ENCODE data around the gene RCBTB2.

Gene RCBTB2

GRCh38 chr13:48491423-48492095, 41.3 kb downstream of the RCBTB2 start:
- no peak for DNase-seq (ENCODE audit: low read depth)
- no peak overlapping the region for H3K4me3 ChIP-seq (ENCODE audit: low read length)
- no peak for TF ChIP-seq CTCF (IDR thresholded peaks at IDR 0.05; ENCODE audit: insufficient read depth, low read depth, low read length, missing control alignments)

- DNase-seq (ENCODE audit: low read depth), result no peak
- H3K4me3 ChIP-seq (ENCODE audit: low read length), result no peak overlapping the region
- TF ChIP-seq CTCF (IDR thresholded peaks at IDR 0.05; ENCODE audit: insufficient read depth, low read depth, low read length, missing control alignments), result no peak
Observed at GRCh38 chr13:48490241-48490640, 42.6 kb downstream of the RCBTB2 start.

GRCh38 chr13:48489666-48490065, 43.2 kb downstream of the RCBTB2 start:
- no peak overlapping the region for H3K4me3 ChIP-seq (ENCODE audit: low read length)
- no peak for TF ChIP-seq CTCF (IDR thresholded peaks at IDR 0.05; ENCODE audit: insufficient read depth, low read depth, low read length, missing control alignments)
- no peak for DNase-seq (ENCODE audit: low read depth)

GRCh38 chr13:48488995-48489394, 43.9 kb downstream of the RCBTB2 start:
- TF ChIP-seq CTCF (IDR thresholded peaks at IDR 0.05; ENCODE audit: insufficient read depth, low read depth, low read length, missing control alignments), result no peak
- no peak for DNase-seq (ENCODE audit: low read depth)
- H3K4me3 ChIP-seq (ENCODE audit: low read length), result no peak overlapping the region

- no peak for TF ChIP-seq CTCF (IDR thresholded peaks at IDR 0.05; ENCODE audit: insufficient read depth, low read depth, low read length, missing control alignments)
- DNase-seq (ENCODE audit: low read depth), result no peak
- no peak overlapping the region for H3K4me3 ChIP-seq (ENCODE audit: low read length)
Observed at GRCh38 chr13:48487968-48488367, 44.9 kb downstream of the RCBTB2 start.

GRCh38 chr13:48486836-48487235, 46.0 kb downstream of the RCBTB2 start:
- no peak overlapping the region for H3K4me3 ChIP-seq (ENCODE audit: low read length)
- TF ChIP-seq CTCF (IDR thresholded peaks at IDR 0.05; ENCODE audit: insufficient read depth, low read depth, low read length, missing control alignments), result no peak

GRCh38 chr13:48486362-48486761, 46.5 kb downstream of the RCBTB2 start:
- no peak for TF ChIP-seq CTCF (IDR thresholded peaks at IDR 0.05; ENCODE audit: insufficient read depth, low read depth, low read length, missing control alignments)
- no peak for DNase-seq (ENCODE audit: low read depth)
- no peak overlapping the region for H3K4me3 ChIP-seq (ENCODE audit: low read length)

More at GRCh38 chr13:48486836-48487235, 46.0 kb downstream of the RCBTB2 start:
- no peak for DNase-seq (ENCODE audit: low read depth)

All from epithelial cell of esophagus (primary cell).